DND-41 (cell line): ENCODE results near the gene ACCSL.

Experiments
- ATAC-seq: fragments of 200-7000 bp; cut with Tn5 transposase; 3 replicates; pipeline ENCODE4 v1.9.1; 2021; ENCODE audit warnings: low read depth; ENCODE audit not compliant: insufficient read depth
- DNase-seq: peaks from one replicate; pipeline ENCODE4 v3.0.0-alpha.2; 2020
- H2AFZ ChIP-seq: 2 replicates; pipeline ENCODE4 v1.6.0; 2012; ENCODE audit warnings: low read depth, low read length
- H3K27ac ChIP-seq: 2 replicates; pipeline ENCODE4 v1.5.1; 2012; ENCODE audit warnings: low read length, inconsistent platforms
- H3K27me3 ChIP-seq: fragments of 200-600 bp; sonication (generic); 2 replicates; pipeline ENCODE4 v1.6.0; 2012; ENCODE audit warnings: low read length, mild to moderate bottlenecking, inconsistent platforms; ENCODE audit not compliant: insufficient read depth, poor library complexity
- H3K36me3 ChIP-seq: 2 replicates; pipeline ENCODE4 v1.5.1; 2012; ENCODE audit warnings: low read length, inconsistent platforms; ENCODE audit not compliant: insufficient read depth
- H3K4me1 ChIP-seq: 2 replicates; pipeline ENCODE4 v1.5.1; 2012; ENCODE audit warnings: mild to moderate bottlenecking, low read length; ENCODE audit not compliant: insufficient read depth
- H3K4me2 ChIP-seq: 2 replicates; pipeline ENCODE4 v1.6.0; 2012; ENCODE audit warnings: mild to moderate bottlenecking, moderate library complexity, low read length, inconsistent platforms; ENCODE audit not compliant: insufficient read depth
- H3K4me3 ChIP-seq, 2 experiments: fragments of 200-600 bp in 1 of 2; shearing (Covaris generic) in 1 of 2; 2 replicates each; pipeline ENCODE4 v1.5.1; 2012 to 2016; ENCODE audit warnings: inconsistent platforms in 2 of 2, low read length in 2 of 2, mild to moderate bottlenecking in 2 of 2, low read depth in 1 of 2, moderate library complexity in 1 of 2
- H3K79me2 ChIP-seq: 2 replicates; pipeline ENCODE4 v1.6.0; 2012; ENCODE audit warnings: low read length, inconsistent platforms; ENCODE audit not compliant: insufficient read depth
- H3K9ac ChIP-seq: 2 replicates; pipeline ENCODE4 v1.6.0; 2012; ENCODE audit warnings: low read depth, mild to moderate bottlenecking, inconsistent platforms, low read length, moderate library complexity
- H3K9me3 ChIP-seq: 2 replicates; pipeline ENCODE4 v1.5.1; 2012; ENCODE audit warnings: low read length, moderate library complexity, mild to moderate bottlenecking, inconsistent platforms; ENCODE audit not compliant: insufficient read depth, severe bottlenecking
- H4K20me1 ChIP-seq: 2 replicates; pipeline ENCODE4 v1.6.0; 2012; ENCODE audit warnings: low read length; ENCODE audit not compliant: insufficient read depth
- EZH2 ChIP-seq: IDR thresholded peaks from 3 replicates; pipeline ENCODE4 v1.6.1; 2012; ENCODE audit warnings: borderline replicate concordance, low read depth, mild to moderate bottlenecking, moderate library complexity, low read length, inconsistent platforms; ENCODE audit not compliant: severe bottlenecking
- TF ChIP-seq, protein P1 (sequence below): IDR thresholded peaks from 2 replicates; pipeline ENCODE4 v1.5.1; 2012; ENCODE audit warnings: borderline replicate concordance, low read length, moderate library complexity, mild to moderate bottlenecking; ENCODE audit not compliant: poor library complexity, severe bottlenecking; ENCODE audit errors: extremely low read depth

The ACCSL gene

DNA sequence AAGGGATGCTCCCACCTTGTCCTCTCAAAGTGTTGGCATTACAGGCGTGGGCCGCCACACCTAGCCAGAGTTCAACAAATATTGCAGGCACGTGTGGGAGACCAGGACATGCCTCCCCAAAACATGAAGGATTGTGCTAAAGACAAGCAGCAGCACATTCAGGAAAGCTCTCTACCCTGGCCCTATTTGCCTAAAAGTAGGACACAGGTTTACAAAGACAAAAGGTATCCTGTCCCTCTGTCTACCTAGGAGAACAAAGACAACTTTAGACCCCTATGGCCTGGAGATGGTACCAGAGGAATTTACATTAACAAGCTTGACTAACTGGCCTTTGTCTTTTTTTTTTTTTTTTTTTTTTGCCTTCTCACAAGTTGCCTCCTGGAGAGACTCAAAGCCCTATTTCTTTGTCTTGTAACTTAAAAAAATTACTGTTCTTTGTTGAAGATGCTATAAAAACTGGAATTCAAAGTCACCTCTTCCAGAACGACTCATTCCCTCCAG is 17.4 kb downstream of the ACCSL start:
- TF ChIP-seq, protein P1, sequence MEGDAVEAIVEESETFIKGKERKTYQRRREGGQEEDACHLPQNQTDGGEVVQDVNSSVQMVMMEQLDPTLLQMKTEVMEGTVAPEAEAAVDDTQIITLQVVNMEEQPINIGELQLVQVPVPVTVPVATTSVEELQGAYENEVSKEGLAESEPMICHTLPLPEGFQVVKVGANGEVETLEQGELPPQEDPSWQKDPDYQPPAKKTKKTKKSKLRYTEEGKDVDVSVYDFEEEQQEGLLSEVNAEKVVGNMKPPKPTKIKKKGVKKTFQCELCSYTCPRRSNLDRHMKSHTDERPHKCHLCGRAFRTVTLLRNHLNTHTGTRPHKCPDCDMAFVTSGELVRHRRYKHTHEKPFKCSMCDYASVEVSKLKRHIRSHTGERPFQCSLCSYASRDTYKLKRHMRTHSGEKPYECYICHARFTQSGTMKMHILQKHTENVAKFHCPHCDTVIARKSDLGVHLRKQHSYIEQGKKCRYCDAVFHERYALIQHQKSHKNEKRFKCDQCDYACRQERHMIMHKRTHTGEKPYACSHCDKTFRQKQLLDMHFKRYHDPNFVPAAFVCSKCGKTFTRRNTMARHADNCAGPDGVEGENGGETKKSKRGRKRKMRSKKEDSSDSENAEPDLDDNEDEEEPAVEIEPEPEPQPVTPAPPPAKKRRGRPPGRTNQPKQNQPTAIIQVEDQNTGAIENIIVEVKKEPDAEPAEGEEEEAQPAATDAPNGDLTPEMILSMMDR, result no peak
- H3K4me3 ChIP-seq, result no peak overlapping the region
- ATAC-seq, result no peak
- H2AFZ ChIP-seq, result no peak overlapping the region
- H3K4me1 ChIP-seq, result no peaks in the 10 kb centered on the region
- H3K36me3 ChIP-seq, result no peaks in the 10 kb centered on the region
- no peaks in the 10 kb centered on the region for H4K20me1 ChIP-seq
- H3K27ac ChIP-seq, result no peak overlapping the region
- H3K9me3 ChIP-seq, result no peaks in the 10 kb centered on the region
- no peak for DNase-seq
- no peak overlapping the region for H3K4me2 ChIP-seq
- no peaks in the 10 kb centered on the region for H3K79me2 ChIP-seq
- peaks cover 4% of the 10 kb centered on the region for H3K27me3 ChIP-seq
- H3K9ac ChIP-seq, result no peak overlapping the region

DNA sequence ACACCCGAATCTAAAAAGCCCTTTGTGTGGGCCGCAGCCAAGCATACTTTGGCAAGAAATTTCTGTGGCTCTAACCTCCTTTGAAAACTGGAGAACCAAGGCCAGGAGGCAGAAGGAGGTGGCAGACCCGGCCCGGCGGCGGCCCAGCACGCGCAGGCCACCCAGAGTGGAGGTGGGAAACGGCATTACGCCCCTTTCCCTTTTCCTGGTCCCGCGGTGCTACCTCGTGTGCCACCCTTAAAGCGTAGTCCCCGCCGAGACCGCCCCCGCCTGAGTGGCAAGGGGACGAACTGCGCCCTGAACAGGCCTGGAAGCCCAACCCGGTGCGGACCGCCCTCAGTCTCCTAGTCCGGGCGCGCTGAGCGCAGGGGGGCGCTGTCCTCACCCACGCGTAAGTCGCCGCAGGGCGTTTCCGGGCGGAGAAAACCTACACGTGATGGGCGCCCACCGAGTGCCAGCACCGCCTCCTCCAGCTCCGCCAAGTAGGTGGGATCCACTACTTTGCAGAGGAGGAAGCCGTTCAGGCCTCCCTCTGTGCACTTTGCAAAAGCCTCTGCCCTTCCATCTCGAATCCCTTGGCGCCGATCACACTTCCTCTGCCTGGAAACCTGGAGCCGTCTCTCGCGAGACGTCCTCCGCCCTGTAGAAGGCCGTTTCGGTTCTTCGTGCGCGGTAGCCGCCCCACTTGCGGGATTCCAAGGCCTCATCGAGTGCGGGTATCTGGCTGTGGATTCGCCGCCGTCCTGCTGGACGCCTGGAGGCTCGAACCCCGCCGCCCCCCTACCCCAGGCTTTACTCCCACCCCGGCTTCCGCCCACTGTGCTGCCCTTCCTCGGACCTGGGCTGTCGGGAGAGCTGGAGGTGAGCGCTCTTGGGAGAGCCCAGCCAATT is 18.3 kb downstream of the ACCSL start, which contains the start of gene ACCS:
TSS of gene ACCS (plus strand) at position 430 of the 891 bp plus-strand sequence. CDS start 1,358 bp downstream, outside the sequence.
- Histone ChIP-seq H4K20me1 (no peaks in the 10 kb centered on the region), H3K4me1 (no peaks in the 10 kb centered on the region), H3K4me2 (no peak within 1 kb of the TSS), H3K9me3 (no peaks in the 10 kb centered on the region), H3K9ac (no peak within 1 kb of the TSS), H3K79me2 (no peaks in the 10 kb centered on the region), H3K4me3 (no peak within 1 kb of the TSS), H3K27ac (no peak within 1 kb of the TSS), H2AFZ (no peak within 1 kb of the TSS), H3K27me3 (peaks cover 4% of the 10 kb centered on the region), H3K36me3 (no peaks in the 10 kb centered on the region)
- DNase-seq, result no peak
- no peak for ATAC-seq
- no peak for TF ChIP-seq EZH2
- TF ChIP-seq, protein P1, result no peak

DNA sequence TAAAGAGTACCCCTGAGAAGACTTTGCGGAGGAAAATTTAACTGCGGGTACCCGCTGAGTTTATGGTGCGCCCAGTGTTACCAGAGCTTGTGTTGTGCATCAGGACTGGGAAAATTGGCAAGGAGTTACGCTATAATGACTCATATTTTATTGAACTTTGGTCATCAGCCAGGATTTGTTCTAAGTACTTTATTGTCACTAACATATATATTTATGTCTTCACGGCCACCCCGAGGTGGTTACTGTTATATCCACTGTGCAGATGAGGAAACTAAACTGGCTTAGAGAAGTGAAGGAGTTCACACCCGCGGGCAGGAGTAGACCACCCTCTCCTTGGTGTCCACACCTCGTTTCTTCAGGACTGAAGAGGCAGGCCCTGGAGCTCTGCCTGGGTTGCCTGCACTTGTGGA is 19.0 kb downstream of the ACCSL start:
- no peak overlapping the region for H3K27ac ChIP-seq
- no peak for ATAC-seq
- H3K79me2 ChIP-seq, result no peaks in the 10 kb centered on the region
- no peaks in the 10 kb centered on the region for H3K36me3 ChIP-seq
- H3K9me3 ChIP-seq, result no peaks in the 10 kb centered on the region
- H3K4me2 ChIP-seq, result no peak overlapping the region
- no peak for TF ChIP-seq EZH2
- TF ChIP-seq, protein P1, result no peak
- no peaks in the 10 kb centered on the region for H4K20me1 ChIP-seq
- H3K4me3 ChIP-seq, result no peak overlapping the region
- H3K9ac ChIP-seq, result no peak overlapping the region
- H3K27me3 ChIP-seq, result peaks cover 4% of the 10 kb centered on the region
- H2AFZ ChIP-seq, result no peak overlapping the region
- H3K4me1 ChIP-seq, result no peaks in the 10 kb centered on the region
- no peak for DNase-seq
